HG02571 (cell line): ENCODE data around the gene DNAJC11.

Source experiments
- ATAC-seq: cut with Tn5 transposase; IDR thresholded peaks from one replicate; pipeline ENCODE4 v1.9.1; 2021; ENCODE audit warnings: mild to moderate bottlenecking, moderate library complexity; ENCODE audit not compliant: unreplicated experiment

Gene DNAJC11

GRCh38 chr1:6588128-6588892 lies 113.3 kb downstream of the DNAJC11 start:
- ATAC-seq = no peak

- no peak for ATAC-seq
These were observed 114.2 kb downstream of the DNAJC11 start for GRCh38 chr1:6587261-6588005.

- no peak for ATAC-seq
These were observed 115.2 kb downstream of the DNAJC11 start for GRCh38 chr1:6586404-6586816.

- no peak for ATAC-seq
These were observed 115.8 kb downstream of the DNAJC11 start for GRCh38 chr1:6585841-6586240.

- no peak for ATAC-seq
These were observed 116.4 kb downstream of the DNAJC11 start for GRCh38 chr1:6585081-6585722.
